Heart left ventricle (tissue), 16 donors: ENCODE results near the gene ADGRL3. TPM values are rescaled to one million over a fixed set of nuclear protein-coding genes. Genes with fewer than 3 reads are reported as not detected.

Experiments
- ATAC-seq, 4 donors: fragments of 200-7000 bp; cut with Tn5 transposase; one replicate each; pipeline ENCODE4 v1.9.1; 2020 to 2022; ENCODE audit warnings: moderate library complexity in 4 of 4, mild to moderate bottlenecking in 3 of 4, moderate number of reproducible peaks in 1 of 4
- DNase-seq, 5 donors: peaks; one replicate each; pipeline ENCODE4 v3.0.0-alpha.2; 2020
- H3K27ac ChIP-seq, 12 donors: fragments of 200-600 bp; sonication (generic) in 4 of 12; one replicate each; pipeline versions ENCODE4 v1.5.0 to v1.8.0; 2016 to 2022; ENCODE audit warnings: mild to moderate bottlenecking in 2 of 12
- H3K27me3 ChIP-seq, 9 donors: fragments of 200-600 bp; sonication (generic) in 2 of 9; one replicate each; pipeline versions ENCODE4 v1.5.1 to v1.8.0; 2016 to 2022; ENCODE audit warnings: mild to moderate bottlenecking in 3 of 9
- H3K36me3 ChIP-seq, 9 donors: fragments of 200-600 bp; sonication (generic) in 2 of 9; one replicate each; pipeline versions ENCODE4 v1.5.0 to v1.8.0; 2018 to 2022; ENCODE audit warnings: mild to moderate bottlenecking in 2 of 9
- H3K4me1 ChIP-seq, 12 donors: fragments of 200-600 bp; sonication (generic) in 4 of 12; one replicate each; pipeline versions ENCODE4 v1.5.0 to v1.8.0; 2016 to 2022; ENCODE audit warnings: mild to moderate bottlenecking in 3 of 12
- H3K4me3 ChIP-seq, 12 donors: fragments of 200-600 bp; sonication (generic) in 4 of 12; one replicate each; pipeline versions ENCODE4 v1.5.0 to v1.8.0; 2017 to 2022; ENCODE audit warnings: mild to moderate bottlenecking in 9 of 12, moderate library complexity in 4 of 12
- H3K9me3 ChIP-seq, 12 donors: fragments of 200-600 bp; sonication (generic) in 4 of 12; one replicate each; pipeline versions ENCODE4 v1.5.0 to v1.8.0; 2016 to 2022; ENCODE audit warnings: mild to moderate bottlenecking in 1 of 12
- CTCF ChIP-seq, 12 donors: fragments of 200-600 bp; sonication (generic) in 4 of 12; IDR thresholded peaks; one replicate each; pipeline versions ENCODE4 v1.5.0 to v1.8.0; 2018 to 2022; ENCODE audit warnings: antibody characterized with exemption in 12 of 12, mild to moderate bottlenecking in 5 of 12
- POLR2A ChIP-seq, 2 donors: fragments of 450-650 bp; IDR thresholded peaks; one replicate each; pipeline ENCODE4 v1.6.1; 2017; ENCODE audit warnings: antibody characterized with exemption in 2 of 2, mild to moderate bottlenecking in 2 of 2, moderate library complexity in 2 of 2
- WGBS, 4 donors: extraction: QIAGEN DNeasy Blood & Tissue Kit in 2 of 4; methylation state at CpG; one replicate each; pipeline versions ENCODE4 v1.1.5 to v1.1.7; 2013 to 2018; 5-methylcytosine and 5-hydroxymethylcytosine counted together
- intact Hi-C, 10 donors: fragments of 100-400 bp; cut with DNase I; formaldehyde crosslinking; loops; one replicate each; pipeline versions ENCODE4 v1.11.1 to v1.14.2; 2022
- polyA plus RNA-seq, 2 donors: library from polyadenylated mRNA; stranded (reverse); fragments of 200-250 nt; gene quantifications; one replicate each; pipeline ENCODE4 v1.2.3, GENCODE V29; 2013
- total RNA-seq, 9 donors: library from RNA; depleted of rRNA in 2 of 9; stranded (reverse); fragments of >200 nt in 2 of 9; fragmentation: NEBNext Ultra II Directional in 3 of 9; extraction: Animal tissue kit (Norgen Biotek cat#: 25700) in 3 of 9; gene quantifications; one replicate each; pipeline versions ENCODE4 v1.1.0 to v1.2.4, GENCODE V29; 2016 to 2023
- donor health status: ischemic (EF 13 %, LVEDD 7.1; RV severe dilation, severe dysfunction).
- donor health status: healthy with polysubstance abuse.
- donor health status: DM: no; HTN: yes; CAD: no.
- donor health status: DM: no; HTN: no; CAD: no.
- donor health status: ischemic (EF 25% LVEDD 6.9; RV normal size, moderate dysfunction).
- donor health status: ischemic (EF 25% LVEDD 5.7; RV mildly dilated, moderate dysfunction).
- donor health status: healthy.
- donor health status: DM: yes; HTN: yes; CAD: no.
- donor health status: ischemic (EF 35%, LVEDD 5.7; RV mildly dilated, moderate dysfunction).
- donor health status: nonischemic (EF 11% LVEDD 7.7; RV severe dilation, severe dysfunction).
- donor health status: DM: yes; HTN: yes; CAD: no.
- donor health status: PGD.
- donor health status: ischemic (EF 29% LVEDD 5.4; RV normal size, mild dysfunction).
- donor health status: nonischemic (EF 23%, LVEDD 6.1; RV moderate dilation, normal function).

Gene ADGRL3
- total and polyA plus RNA-seq, 11 donors, result 0.84 to 24.4 (median 7.6) TPM

- Histone ChIP-seq H3K27me3 (no peaks in the 10 kb centered on the region), H3K27ac (no peak overlapping the region), H3K4me3 (no peak overlapping the region), H3K9me3 (no peaks in the 10 kb centered on the region), H3K36me3 (peaks cover 0 to 3% (median 0%) of the 10 kb centered on the region in 9 donors), H3K4me1 (no peaks in the 10 kb centered on the region)
- ATAC-seq (no peak), DNase-seq (no peak)
- intact Hi-C loops, result no loop called here
- TF ChIP-seq CTCF (IDR thresholded peaks at IDR 0.05), result no peak
- TF ChIP-seq POLR2A (IDR thresholded peaks at IDR 0.05), result no peak
- 75 to 81% (median 75%) methylated on average over 5 of the region's 5 CpGs for WGBS, 4 donors
Observed at GRCh38 chr4:61938250-61938846, 738.2 kb downstream of the ADGRL3 start.

DNA sequence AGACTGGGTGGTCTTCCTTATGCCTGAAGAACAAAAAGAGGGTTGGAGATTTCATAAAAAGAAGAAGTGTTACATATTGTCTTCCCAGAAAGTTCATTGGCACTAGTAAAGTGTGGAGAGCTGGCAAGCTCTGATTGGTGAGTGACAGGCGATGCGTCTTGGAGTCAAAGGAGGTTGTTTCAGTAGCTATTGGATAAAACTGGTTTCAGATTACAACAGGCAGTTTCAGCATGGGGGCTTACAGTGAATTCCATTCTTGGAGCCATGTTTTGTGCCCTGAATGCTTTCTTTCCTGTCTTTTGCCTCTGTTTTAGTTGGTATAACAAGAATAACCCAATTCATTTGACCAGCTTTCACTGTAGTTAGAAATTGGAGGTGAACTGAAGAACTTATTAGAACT, 750.5 kb downstream of the ADGRL3 start:
- intact Hi-C loops, result no loop called here
- 70 to 88% (median 83%) methylated on average over 2 of the region's 2 CpGs for WGBS, 4 donors
- Histone ChIP-seq H3K4me3 (no peak overlapping the region), H3K36me3 (no peaks in the 10 kb centered on the region), H3K9me3 (peaks cover 0 to 4% (median 0%) of the 10 kb centered on the region in 12 donors), H3K27me3 (no peaks in the 10 kb centered on the region), H3K4me1 (no peaks in the 10 kb centered on the region), H3K27ac (no peak overlapping the region)
- no peak for TF ChIP-seq CTCF (IDR thresholded peaks at IDR 0.05)
- TF ChIP-seq POLR2A (IDR thresholded peaks at IDR 0.05), result no peak
- ATAC-seq, result no peak
- DNase-seq, result no peak

DNA sequence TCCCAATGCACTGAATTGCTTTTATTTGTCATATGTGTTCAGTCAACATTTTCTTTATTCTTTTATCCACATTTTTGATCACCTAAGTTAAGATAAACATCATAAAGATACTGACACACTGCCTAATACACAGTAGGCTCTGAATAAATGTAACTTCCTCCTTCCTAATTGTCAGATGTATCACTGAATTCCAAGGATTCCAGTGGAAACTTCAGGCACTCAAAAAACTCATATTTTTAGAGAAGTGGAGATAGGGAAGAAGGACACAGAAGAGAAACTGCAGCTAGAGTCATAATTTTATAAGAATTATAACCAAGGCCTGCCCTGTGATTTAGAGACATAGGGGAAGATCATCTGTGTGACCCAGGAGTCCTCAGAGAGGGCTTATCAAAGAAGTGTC, 753.3 kb downstream of the ADGRL3 start:
- ATAC-seq, result no peak
- H3K4me3 ChIP-seq, result no peak overlapping the region
- TF ChIP-seq POLR2A (IDR thresholded peaks at IDR 0.05) (no peak), CTCF (IDR thresholded peaks at IDR 0.05) (no peak)
- H3K27me3 ChIP-seq, result no peaks in the 10 kb centered on the region
- H3K36me3 ChIP-seq, result no peaks in the 10 kb centered on the region
- H3K27ac ChIP-seq, result no peak overlapping the region
- no peak for DNase-seq
- intact Hi-C loops, result no loop called here
- no peaks in the 10 kb centered on the region for H3K4me1 ChIP-seq
- peaks cover 0 to 18% (median 0%) of the 10 kb centered on the region in 12 donors for H3K9me3 ChIP-seq

DNA sequence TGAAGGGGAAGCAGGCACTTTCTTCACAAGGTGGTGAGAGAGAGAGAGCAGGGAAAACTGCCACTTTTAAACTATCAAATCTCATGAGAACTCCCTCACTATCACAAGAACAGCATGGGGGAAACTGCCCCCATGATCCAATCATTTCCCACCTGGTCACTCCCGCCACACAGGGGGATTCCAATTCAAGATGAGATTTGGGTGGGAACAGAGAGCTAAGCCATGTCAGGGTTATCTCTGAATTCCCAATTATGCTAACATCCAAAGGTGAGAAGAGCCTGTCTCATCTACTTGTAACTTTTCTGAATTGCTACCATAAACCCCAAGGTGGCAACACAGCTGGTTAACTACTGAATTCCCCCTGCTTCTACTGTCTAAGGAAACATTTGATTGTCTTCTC, 758.5 kb downstream of the ADGRL3 start:
- no peak for DNase-seq
- Histone ChIP-seq H3K9me3 (peaks cover 0 to 18% (median 0%) of the 10 kb centered on the region in 12 donors), H3K36me3 (no peaks in the 10 kb centered on the region), H3K27ac (no peak overlapping the region), H3K27me3 (no peaks in the 10 kb centered on the region), H3K4me1 (no peaks in the 10 kb centered on the region), H3K4me3 (no peak overlapping the region)
- intact Hi-C loops, result no loop called here
- 73 to 95% (median 80%) methylated on average over 1 of the region's 1 CpG for WGBS, 4 donors
- TF ChIP-seq CTCF (IDR thresholded peaks at IDR 0.05) (no peak), POLR2A (IDR thresholded peaks at IDR 0.05) (no peak)
- ATAC-seq, result no peak
